Effector memory CD8-positive, alpha-beta T cell (primary cell): Measurements from ENCODE around the gene PSMD1.

Experiments used
- ATAC-seq: fragments of 150-1000 bp; cut with Tn5 transposase; replicated peaks from 2 replicates; pipeline ENCODE4 v1.10.0; 2021; ENCODE audit warnings: mild to moderate bottlenecking, moderate library complexity
- DNase-seq, 3 experiments: peaks; one replicate each; pipeline ENCODE4 v3.0.0; 2021
- H3K27ac Mint-ChIP-seq, 2 donors: one replicate each; pipeline ENCODE4 v1.8.0; 2022; ENCODE audit warnings: mild to moderate bottlenecking in 2 of 2, mixed read lengths in 2 of 2, moderate library complexity in 2 of 2
- H3K27me3 Mint-ChIP-seq, 2 donors: one replicate each; pipeline ENCODE4 v1.8.0; 2022; ENCODE audit warnings: mixed read lengths in 2 of 2
- H3K36me3 Mint-ChIP-seq: one replicate; pipeline ENCODE4 v1.8.0; 2022; ENCODE audit warnings: mild to moderate bottlenecking, moderate library complexity, mixed read lengths; ENCODE audit not compliant: insufficient read depth
- H3K4me1 Mint-ChIP-seq, 2 donors: one replicate each; pipeline ENCODE4 v1.8.0; 2022; ENCODE audit warnings: low read depth in 2 of 2, mixed read lengths in 2 of 2
- H3K4me3 Mint-ChIP-seq, 2 donors: one replicate each; pipeline ENCODE4 v1.8.0; 2022; ENCODE audit warnings: mild to moderate bottlenecking in 2 of 2, mixed read lengths in 2 of 2, moderate library complexity in 2 of 2
- H3K9me3 Mint-ChIP-seq, 2 donors: one replicate each; pipeline ENCODE4 v1.8.0; 2022; ENCODE audit warnings: mixed read lengths in 2 of 2
- total RNA-seq, 9 experiments: gene quantifications; one replicate each; lab custom pipeline; 2026; lab: John Stamatoyannopoulos, UW

The PSMD1 gene
- total RNA-seq = 65.7 to 440 (median 120) reads per million in 9 experiments

GRCh38 chr2:231056453-231057416 lies at the start of gene PSMD1:
TSS of gene PSMD1 (plus strand) at chr2:231056867. CDS start at chr2:231057026, 159 bp downstream.
- peaks cover 42 to 48% of the 10 kb centered on the region in 2 donors for H3K4me1 Mint-ChIP-seq
- ATAC-seq = peak; percentile 82
- DNase-seq = peak; percentile 92 to 96 (median 93)
- H3K9me3 Mint-ChIP-seq = no peaks in the 10 kb centered on the region
- peak within 1 kb of the TSS; percentile 97 to 99 for H3K27ac Mint-ChIP-seq
- peak within 1 kb of the TSS; percentile 90 to 94 for H3K4me3 Mint-ChIP-seq
- peaks cover 5 to 16% of the 10 kb centered on the region in 2 donors for H3K27me3 Mint-ChIP-seq
- H3K36me3 Mint-ChIP-seq = peaks cover 19% of the 10 kb centered on the region

- Mint-ChIP-seq H3K36me3 (no peaks in the 10 kb centered on the region), H3K4me1 (no peaks in the 10 kb centered on the region), H3K27ac (no peak overlapping the region), H3K9me3 (peaks cover 3 to 13% of the 10 kb centered on the region in 2 donors), H3K4me3 (no peak overlapping the region), H3K27me3 (peaks cover 35 to 54% of the 10 kb centered on the region in 2 donors)
- ATAC-seq = no peak
- DNase-seq = no peak
Measured at GRCh38 chr2:231007286-231008098, 49.2 kb upstream of the PSMD1 start.

- DNase-seq (no peak), ATAC-seq (no peak)
- Mint-ChIP-seq H3K36me3 (no peaks in the 10 kb centered on the region), H3K4me1 (no peaks in the 10 kb centered on the region), H3K4me3 (no peak overlapping the region), H3K27ac (no peak overlapping the region), H3K9me3 (peaks cover 3 to 13% of the 10 kb centered on the region in 2 donors), H3K27me3 (peaks cover 33 to 54% of the 10 kb centered on the region in 2 donors)
Measured at GRCh38 chr2:231008131-231008530, 48.5 kb upstream of the PSMD1 start.

- DNase-seq = no peak
- no peaks in the 10 kb centered on the region for H3K36me3 Mint-ChIP-seq
- H3K4me3 Mint-ChIP-seq = no peak overlapping the region
- H3K27me3 Mint-ChIP-seq = peaks cover 34 to 54% of the 10 kb centered on the region in 2 donors
- H3K4me1 Mint-ChIP-seq = no peaks in the 10 kb centered on the region
- no peak for ATAC-seq
- no peak overlapping the region for H3K27ac Mint-ChIP-seq
- H3K9me3 Mint-ChIP-seq = peaks cover 3 to 13% of the 10 kb centered on the region in 2 donors
Measured at GRCh38 chr2:231009236-231009919, 47.3 kb upstream of the PSMD1 start.

GRCh38 chr2:231010201-231010730 lies 46.4 kb upstream of the PSMD1 start:
- Mint-ChIP-seq H3K4me1 (no peaks in the 10 kb centered on the region), H3K4me3 (no peak overlapping the region), H3K9me3 (peaks cover 3 to 6% of the 10 kb centered on the region in 2 donors), H3K27me3 (peaks cover 42 to 63% of the 10 kb centered on the region in 2 donors), H3K27ac (no peak overlapping the region), H3K36me3 (no peaks in the 10 kb centered on the region)
- DNase-seq (no peak), ATAC-seq (no peak)

- ATAC-seq (no peak), DNase-seq (no peak)
- Mint-ChIP-seq H3K9me3 (no peaks in the 10 kb centered on the region), H3K4me1 (no peaks in the 10 kb centered on the region), H3K27me3 (peaks cover 48 to 74% of the 10 kb centered on the region in 2 donors), H3K4me3 (no peak overlapping the region), H3K27ac (no peak overlapping the region), H3K36me3 (no peaks in the 10 kb centered on the region)
Measured at GRCh38 chr2:231011526-231011925, 45.1 kb upstream of the PSMD1 start.

GRCh38 chr2:231012463-231012862 lies 44.2 kb upstream of the PSMD1 start:
- H3K4me3 Mint-ChIP-seq = no peak overlapping the region
- H3K9me3 Mint-ChIP-seq = no peaks in the 10 kb centered on the region
- peaks cover 57 to 80% of the 10 kb centered on the region in 2 donors for H3K27me3 Mint-ChIP-seq
- peaks cover 0 to 3% of the 10 kb centered on the region in 2 donors for H3K4me1 Mint-ChIP-seq
- ATAC-seq (no peak), DNase-seq (no peak)
- no peak overlapping the region for H3K27ac Mint-ChIP-seq
- no peaks in the 10 kb centered on the region for H3K36me3 Mint-ChIP-seq

GRCh38 chr2:231013820-231014219 lies 42.8 kb upstream of the PSMD1 start:
- Mint-ChIP-seq H3K4me1 (peaks cover 0 to 3% of the 10 kb centered on the region in 2 donors), H3K36me3 (no peaks in the 10 kb centered on the region), H3K9me3 (no peaks in the 10 kb centered on the region), H3K27me3 (peaks cover 59 to 80% of the 10 kb centered on the region in 2 donors), H3K27ac (no peak overlapping the region), H3K4me3 (no peak overlapping the region)
- DNase-seq = no peak
- ATAC-seq = no peak

- H3K36me3 Mint-ChIP-seq = no peaks in the 10 kb centered on the region
- no peak overlapping the region for H3K4me3 Mint-ChIP-seq
- no peaks in the 10 kb centered on the region for H3K9me3 Mint-ChIP-seq
- no peak for DNase-seq
- H3K27me3 Mint-ChIP-seq = peaks cover 46 to 78% of the 10 kb centered on the region in 2 donors
- H3K4me1 Mint-ChIP-seq = peaks cover 0 to 3% of the 10 kb centered on the region in 2 donors
- no peak for ATAC-seq
- no peak overlapping the region for H3K27ac Mint-ChIP-seq
Measured at GRCh38 chr2:231015478-231015877, 41.2 kb upstream of the PSMD1 start.

GRCh38 chr2:231015926-231016325 lies 40.7 kb upstream of the PSMD1 start:
- H3K27me3 Mint-ChIP-seq = peaks cover 44 to 82% of the 10 kb centered on the region in 2 donors
- no peak for DNase-seq
- no peak for ATAC-seq

GRCh38 chr2:231016566-231017230 lies 40.0 kb upstream of the PSMD1 start:
- Mint-ChIP-seq H3K27me3 (peaks cover 39 to 86% of the 10 kb centered on the region in 2 donors), H3K27ac (no peak overlapping the region), H3K36me3 (no peaks in the 10 kb centered on the region), H3K4me1 (peaks cover 0 to 3% of the 10 kb centered on the region in 2 donors), H3K4me3 (no peak overlapping the region), H3K9me3 (no peaks in the 10 kb centered on the region)
- ATAC-seq = no peak
- no peak for DNase-seq

More at GRCh38 chr2:231015926-231016325, 40.7 kb upstream of the PSMD1 start:
- H3K4me3 Mint-ChIP-seq = no peak overlapping the region
- peaks cover 0 to 3% of the 10 kb centered on the region in 2 donors for H3K4me1 Mint-ChIP-seq
- no peaks in the 10 kb centered on the region for H3K9me3 Mint-ChIP-seq
- H3K36me3 Mint-ChIP-seq = no peaks in the 10 kb centered on the region
- no peak overlapping the region for H3K27ac Mint-ChIP-seq

- H3K4me3 Mint-ChIP-seq = no peak overlapping the region
- peaks cover 0 to 3% of the 10 kb centered on the region in 2 donors for H3K4me1 Mint-ChIP-seq
- H3K9me3 Mint-ChIP-seq = no peaks in the 10 kb centered on the region
- ATAC-seq (no peak), DNase-seq (no peak)
- H3K27ac Mint-ChIP-seq = no peak overlapping the region
- H3K27me3 Mint-ChIP-seq = peaks cover 33 to 86% of the 10 kb centered on the region in 2 donors
- H3K36me3 Mint-ChIP-seq = no peaks in the 10 kb centered on the region
Measured at GRCh38 chr2:231017231-231017598, 39.5 kb upstream of the PSMD1 start.
